HepG2 (cell line): Measurements from ENCODE around the gene CMIP. TPM values are rescaled to one million over a fixed set of nuclear protein-coding genes. Genes with fewer than 3 reads are reported as not detected.
A peak's percentile ranks its signal among the peaks of the same experiment; 100 is the strongest.

ENCODE experiments used
- HMG20A ChIP-seq: IDR thresholded peaks from 2 replicates; pipeline ENCODE4 v1.6.1; 2016; ENCODE audit warnings: borderline replicate concordance
- PAX8 ChIP-seq: sonication (generic); formaldehyde crosslinking; IDR thresholded peaks from 2 replicates; pipeline ENCODE4 v1.8.0; 2022; ENCODE audit warnings: mild to moderate bottlenecking, missing genetic modification reagents, borderline replicate concordance
- PHF5A ChIP-seq: IDR thresholded peaks from one replicate; pipeline ENCODE4 v1.6.1; 2018; ENCODE audit warnings: low read depth, missing genetic modification reagents; ENCODE audit not compliant: unreplicated experiment
- POLR2G ChIP-seq: fragments of 200-400 bp; formaldehyde crosslinking; IDR thresholded peaks from 2 replicates; pipeline ENCODE4 v1.6.1; 2018; ENCODE audit warnings: mild to moderate bottlenecking, low read depth, low read length, moderate library complexity
- TBP ChIP-seq: sonication (generic); formaldehyde crosslinking; IDR thresholded peaks from 2 replicates; pipeline ENCODE4 v1.5.0; 2020; ENCODE audit warnings: missing genetic modification reagents
- TCF12 ChIP-seq, 2 experiments: fragments of 450-650 bp in 1 of 2; sonication (generic) in 1 of 2; formaldehyde crosslinking in 1 of 2; IDR thresholded peaks; 2 replicates each; pipeline versions ENCODE4 v1.6.1 to v1.8.0; 2017 to 2022; ENCODE audit warnings: antibody characterized with exemption in 1 of 2, mild to moderate bottlenecking in 1 of 2, missing genetic modification reagents in 1 of 2, moderate library complexity in 1 of 2
- ZNF282 ChIP-seq: fragments of 450-650 bp; IDR thresholded peaks from 2 replicates; pipeline ENCODE4 v1.6.1; 2018; ENCODE audit not compliant: partially characterized antibody
- ZNF605 ChIP-seq: sonication (generic); formaldehyde crosslinking; IDR thresholded peaks from 2 replicates; pipeline ENCODE4 v1.8.0; 2022; ENCODE audit warnings: mild to moderate bottlenecking, missing genetic modification reagents
- ZNF747 ChIP-seq: sonication (generic); formaldehyde crosslinking; IDR thresholded peaks from 2 replicates; pipeline ENCODE4 v1.8.1; 2023; ENCODE audit warnings: missing genetic modification reagents, mild to moderate bottlenecking, borderline replicate concordance
- polyA plus RNA-seq, 8 experiments: library from polyadenylated mRNA; depleted of rRNA in 3 of 8; stranded (reverse) in 7 of 8; unstranded in 1 of 8; fragments of >200 nt; fragmentation: Illumina TruSeq in 4 of 8; extraction: Trizol in 4 of 8; gene quantifications; 2 replicates each; pipeline versions ENCODE4 v1.2.1 to v1.2.3, GENCODE V29; 2011 to 2016; ENCODE audit warnings: low read depth in 4 of 8, missing spikeins in 1 of 8, mixed read lengths in 1 of 8; ENCODE audit not compliant: insufficient read depth in 1 of 8
- total RNA-seq, 5 experiments: library from RNA; depleted of rRNA; stranded (reverse); fragments of >200 nt; fragmentation: Illumina TruSeq; extraction: Trizol; gene quantifications; 2 replicates each; pipeline ENCODE4 v1.2.3, GENCODE V29; 2016; ENCODE audit warnings: low read depth in 1 of 5
- TF ChIP-seq, protein P1 (sequence below): sonication (generic); formaldehyde crosslinking; IDR thresholded peaks from 2 replicates; pipeline ENCODE4 v1.8.1; 2023; ENCODE audit warnings: mild to moderate bottlenecking, missing genetic modification reagents
- TF ChIP-seq, protein P2 (sequence below): IDR thresholded peaks from 2 replicates; pipeline ENCODE4 v1.6.1; 2016
- TF ChIP-seq, protein P3 (sequence below): IDR thresholded peaks from 2 replicates; pipeline ENCODE4 v1.6.1; 2012; ENCODE audit warnings: low read length, improper control_type of control experiment
- TF ChIP-seq, protein P4 (sequence below): sonication (generic); formaldehyde crosslinking; IDR thresholded peaks from 2 replicates; pipeline ENCODE4 v1.8.0; 2022; ENCODE audit warnings: mild to moderate bottlenecking, missing genetic modification reagents; ENCODE audit not compliant: insufficient replicate concordance
- TF ChIP-seq, protein P5 (sequence below): sonication (generic); formaldehyde crosslinking; IDR thresholded peaks from 2 replicates; pipeline ENCODE4 v1.8.1; 2023; ENCODE audit warnings: missing genetic modification reagents, inconsistent platforms, borderline replicate concordance

The CMIP gene
- total and polyA plus RNA-seq, 2 of the 13 experiments (the other 11 are each of a cell fraction or from before 2014, with no cell fraction given), result 10.9 to 18.1 TPM

DNA sequence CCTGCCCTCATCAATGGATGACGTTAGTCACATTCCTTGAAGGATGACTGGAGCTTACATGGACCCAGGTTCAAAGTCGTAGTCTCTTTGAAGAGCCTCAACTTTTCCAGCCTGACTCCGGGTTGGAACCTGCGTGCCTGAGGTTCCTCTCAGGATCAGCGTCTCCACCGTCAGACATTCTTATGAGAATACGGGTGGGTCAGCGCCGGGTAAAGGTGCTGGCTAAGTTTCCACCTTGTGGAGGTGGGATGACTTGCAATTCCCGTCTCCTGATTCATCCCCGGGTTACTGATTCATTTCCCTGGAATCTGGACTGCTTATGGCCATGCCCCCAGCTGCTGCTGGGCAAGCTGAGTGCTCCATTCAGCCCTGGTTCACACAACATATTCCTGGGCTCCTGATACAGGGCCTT lies 38.9 kb upstream of the CMIP start (continued):
- no peak for TF ChIP-seq ZNF282
- no peak for TF ChIP-seq TCF12 (IDR thresholded peaks at IDR 0.05)
- TF ChIP-seq TCF12 (CRISPR knock-in tag; IDR thresholded peaks at IDR 0.05), result no peak
- TF ChIP-seq, protein P1, sequence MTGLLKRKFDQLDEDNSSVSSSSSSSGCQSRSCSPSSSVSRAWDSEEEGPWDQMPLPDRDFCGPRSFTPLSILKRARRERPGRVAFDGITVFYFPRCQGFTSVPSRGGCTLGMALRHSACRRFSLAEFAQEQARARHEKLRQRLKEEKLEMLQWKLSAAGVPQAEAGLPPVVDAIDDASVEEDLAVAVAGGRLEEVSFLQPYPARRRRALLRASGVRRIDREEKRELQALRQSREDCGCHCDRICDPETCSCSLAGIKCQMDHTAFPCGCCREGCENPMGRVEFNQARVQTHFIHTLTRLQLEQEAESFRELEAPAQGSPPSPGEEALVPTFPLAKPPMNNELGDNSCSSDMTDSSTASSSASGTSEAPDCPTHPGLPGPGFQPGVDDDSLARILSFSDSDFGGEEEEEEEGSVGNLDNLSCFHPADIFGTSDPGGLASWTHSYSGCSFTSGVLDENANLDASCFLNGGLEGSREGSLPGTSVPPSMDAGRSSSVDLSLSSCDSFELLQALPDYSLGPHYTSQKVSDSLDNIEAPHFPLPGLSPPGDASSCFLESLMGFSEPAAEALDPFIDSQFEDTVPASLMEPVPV, result no peak
- TF ChIP-seq, protein P2, sequence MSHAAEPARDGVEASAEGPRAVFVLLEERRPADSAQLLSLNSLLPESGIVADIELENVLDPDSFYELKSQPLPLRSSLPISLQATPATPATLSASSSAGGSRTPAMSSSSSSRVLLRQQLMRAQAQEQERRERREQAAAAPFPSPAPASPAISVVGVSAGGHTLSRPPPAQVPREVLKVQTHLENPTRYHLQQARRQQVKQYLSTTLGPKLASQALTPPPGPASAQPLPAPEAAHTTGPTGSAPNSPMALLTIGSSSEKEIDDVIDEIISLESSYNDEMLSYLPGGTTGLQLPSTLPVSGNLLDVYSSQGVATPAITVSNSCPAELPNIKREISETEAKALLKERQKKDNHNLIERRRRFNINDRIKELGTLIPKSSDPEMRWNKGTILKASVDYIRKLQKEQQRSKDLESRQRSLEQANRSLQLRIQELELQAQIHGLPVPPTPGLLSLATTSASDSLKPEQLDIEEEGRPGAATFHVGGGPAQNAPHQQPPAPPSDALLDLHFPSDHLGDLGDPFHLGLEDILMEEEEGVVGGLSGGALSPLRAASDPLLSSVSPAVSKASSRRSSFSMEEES (CRISPR knock-in tag), result peak; percentile 24; the same call in 1 of the 2 replicates
- TF ChIP-seq PAX8 (CRISPR knock-in tag), result no peak
- TF ChIP-seq TBP (CRISPR knock-in tag), result no peak
- TF ChIP-seq ZNF747 (CRISPR knock-in tag), result no peak
- TF ChIP-seq HMG20A (CRISPR knock-in tag), result peak; percentile 29; the same call in 1 of the 2 replicates
- TF ChIP-seq POLR2G, result no peak
- TF ChIP-seq, protein P3, sequence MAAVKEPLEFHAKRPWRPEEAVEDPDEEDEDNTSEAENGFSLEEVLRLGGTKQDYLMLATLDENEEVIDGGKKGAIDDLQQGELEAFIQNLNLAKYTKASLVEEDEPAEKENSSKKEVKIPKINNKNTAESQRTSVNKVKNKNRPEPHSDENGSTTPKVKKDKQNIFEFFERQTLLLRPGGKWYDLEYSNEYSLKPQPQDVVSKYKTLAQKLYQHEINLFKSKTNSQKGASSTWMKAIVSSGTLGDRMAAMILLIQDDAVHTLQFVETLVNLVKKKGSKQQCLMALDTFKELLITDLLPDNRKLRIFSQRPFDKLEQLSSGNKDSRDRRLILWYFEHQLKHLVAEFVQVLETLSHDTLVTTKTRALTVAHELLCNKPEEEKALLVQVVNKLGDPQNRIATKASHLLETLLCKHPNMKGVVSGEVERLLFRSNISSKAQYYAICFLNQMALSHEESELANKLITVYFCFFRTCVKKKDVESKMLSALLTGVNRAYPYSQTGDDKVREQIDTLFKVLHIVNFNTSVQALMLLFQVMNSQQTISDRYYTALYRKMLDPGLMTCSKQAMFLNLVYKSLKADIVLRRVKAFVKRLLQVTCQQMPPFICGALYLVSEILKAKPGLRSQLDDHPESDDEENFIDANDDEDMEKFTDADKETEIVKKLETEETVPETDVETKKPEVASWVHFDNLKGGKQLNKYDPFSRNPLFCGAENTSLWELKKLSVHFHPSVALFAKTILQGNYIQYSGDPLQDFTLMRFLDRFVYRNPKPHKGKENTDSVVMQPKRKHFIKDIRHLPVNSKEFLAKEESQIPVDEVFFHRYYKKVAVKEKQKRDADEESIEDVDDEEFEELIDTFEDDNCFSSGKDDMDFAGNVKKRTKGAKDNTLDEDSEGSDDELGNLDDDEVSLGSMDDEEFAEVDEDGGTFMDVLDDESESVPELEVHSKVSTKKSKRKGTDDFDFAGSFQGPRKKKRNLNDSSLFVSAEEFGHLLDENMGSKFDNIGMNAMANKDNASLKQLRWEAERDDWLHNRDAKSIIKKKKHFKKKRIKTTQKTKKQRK, result no peak
- TF ChIP-seq, protein P4, sequence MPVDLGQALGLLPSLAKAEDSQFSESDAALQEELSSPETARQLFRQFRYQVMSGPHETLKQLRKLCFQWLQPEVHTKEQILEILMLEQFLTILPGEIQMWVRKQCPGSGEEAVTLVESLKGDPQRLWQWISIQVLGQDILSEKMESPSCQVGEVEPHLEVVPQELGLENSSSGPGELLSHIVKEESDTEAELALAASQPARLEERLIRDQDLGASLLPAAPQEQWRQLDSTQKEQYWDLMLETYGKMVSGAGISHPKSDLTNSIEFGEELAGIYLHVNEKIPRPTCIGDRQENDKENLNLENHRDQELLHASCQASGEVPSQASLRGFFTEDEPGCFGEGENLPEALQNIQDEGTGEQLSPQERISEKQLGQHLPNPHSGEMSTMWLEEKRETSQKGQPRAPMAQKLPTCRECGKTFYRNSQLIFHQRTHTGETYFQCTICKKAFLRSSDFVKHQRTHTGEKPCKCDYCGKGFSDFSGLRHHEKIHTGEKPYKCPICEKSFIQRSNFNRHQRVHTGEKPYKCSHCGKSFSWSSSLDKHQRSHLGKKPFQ (CRISPR knock-in tag), result peak; percentile 89
- TF ChIP-seq, protein P5, sequence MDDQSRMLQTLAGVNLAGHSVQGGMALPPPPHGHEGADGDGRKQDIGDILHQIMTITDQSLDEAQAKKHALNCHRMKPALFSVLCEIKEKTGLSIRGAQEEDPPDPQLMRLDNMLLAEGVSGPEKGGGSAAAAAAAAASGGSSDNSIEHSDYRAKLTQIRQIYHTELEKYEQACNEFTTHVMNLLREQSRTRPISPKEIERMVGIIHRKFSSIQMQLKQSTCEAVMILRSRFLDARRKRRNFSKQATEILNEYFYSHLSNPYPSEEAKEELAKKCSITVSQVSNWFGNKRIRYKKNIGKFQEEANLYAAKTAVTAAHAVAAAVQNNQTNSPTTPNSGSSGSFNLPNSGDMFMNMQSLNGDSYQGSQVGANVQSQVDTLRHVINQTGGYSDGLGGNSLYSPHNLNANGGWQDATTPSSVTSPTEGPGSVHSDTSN, result no peak
- no peak for TF ChIP-seq PHF5A (CRISPR knock-in tag)
- TF ChIP-seq ZNF605 (CRISPR knock-in tag), result no peak
